Esophagus muscularis mucosa (tissue), 4 donors: ENCODE results near the gene CELF4.

ENCODE experiments used
- EP300 ChIP-seq: sonication (generic); formaldehyde crosslinking; IDR thresholded peaks from one replicate; pipeline ENCODE4 v1.6.1; 2017; ENCODE audit warnings: antibody characterized with exemption
- POLR2A ChIP-seq: fragments of 450-650 bp; IDR thresholded peaks from one replicate; pipeline ENCODE4 v1.6.1; 2017; ENCODE audit warnings: antibody characterized with exemption, moderate library complexity, mild to moderate bottlenecking, low read depth
- TF ChIP-seq, protein P1 (sequence below), 3 experiments: fragments of 200-600 bp in 2 of 3; fragments of 450-650 bp in 1 of 3; sonication (generic) in 2 of 3; IDR thresholded peaks; one replicate each; pipeline ENCODE4 v1.5.1; 2017 to 2019; ENCODE audit warnings: antibody characterized with exemption in 3 of 3, mild to moderate bottlenecking in 2 of 3, moderate library complexity in 1 of 3

DNA sequence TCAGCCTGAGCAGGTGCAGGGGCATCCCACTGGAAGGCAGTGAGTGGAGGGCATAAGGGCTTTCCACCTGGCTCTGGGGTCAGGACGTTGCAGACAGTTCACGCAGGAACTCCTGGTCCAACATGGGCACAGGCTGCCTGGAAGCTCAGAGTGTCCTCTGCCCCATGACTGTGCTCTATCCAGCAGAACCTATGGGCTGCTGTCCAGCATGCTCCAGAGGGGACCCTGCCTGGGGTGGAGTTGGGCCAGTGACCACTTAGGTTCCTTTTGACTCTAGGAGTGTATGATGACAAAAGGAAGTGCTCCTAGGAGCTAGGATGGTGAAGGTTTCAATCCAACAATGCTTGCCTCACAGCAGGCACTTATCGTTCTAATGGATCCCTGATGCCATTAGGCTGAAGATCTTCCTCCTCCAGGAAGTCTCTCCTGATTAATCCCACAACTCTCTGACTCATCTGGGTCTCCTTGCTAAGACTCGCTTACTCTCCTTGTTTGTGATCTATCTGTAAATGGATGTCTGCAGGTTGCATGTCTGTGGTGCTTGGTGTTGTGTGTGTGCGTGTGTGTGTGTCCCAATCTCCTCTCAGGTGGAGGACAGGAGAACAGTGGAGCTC is 224.0 kb downstream of the CELF4 start:
- TF ChIP-seq, protein P1, sequence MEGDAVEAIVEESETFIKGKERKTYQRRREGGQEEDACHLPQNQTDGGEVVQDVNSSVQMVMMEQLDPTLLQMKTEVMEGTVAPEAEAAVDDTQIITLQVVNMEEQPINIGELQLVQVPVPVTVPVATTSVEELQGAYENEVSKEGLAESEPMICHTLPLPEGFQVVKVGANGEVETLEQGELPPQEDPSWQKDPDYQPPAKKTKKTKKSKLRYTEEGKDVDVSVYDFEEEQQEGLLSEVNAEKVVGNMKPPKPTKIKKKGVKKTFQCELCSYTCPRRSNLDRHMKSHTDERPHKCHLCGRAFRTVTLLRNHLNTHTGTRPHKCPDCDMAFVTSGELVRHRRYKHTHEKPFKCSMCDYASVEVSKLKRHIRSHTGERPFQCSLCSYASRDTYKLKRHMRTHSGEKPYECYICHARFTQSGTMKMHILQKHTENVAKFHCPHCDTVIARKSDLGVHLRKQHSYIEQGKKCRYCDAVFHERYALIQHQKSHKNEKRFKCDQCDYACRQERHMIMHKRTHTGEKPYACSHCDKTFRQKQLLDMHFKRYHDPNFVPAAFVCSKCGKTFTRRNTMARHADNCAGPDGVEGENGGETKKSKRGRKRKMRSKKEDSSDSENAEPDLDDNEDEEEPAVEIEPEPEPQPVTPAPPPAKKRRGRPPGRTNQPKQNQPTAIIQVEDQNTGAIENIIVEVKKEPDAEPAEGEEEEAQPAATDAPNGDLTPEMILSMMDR (IDR thresholded peaks at IDR 0.05), result no peak
- no peak for TF ChIP-seq POLR2A
- TF ChIP-seq EP300, result no peak
